OCI-LY1 (cell line): ENCODE data around the gene TMEM184A.

ENCODE experiments used
- CTCF ChIP-seq: fragments of 200-600 bp; sonication (generic), shearing (Covaris generic); IDR thresholded peaks from 2 replicates; pipeline ENCODE4 v1.5.1; 2017; ENCODE audit warnings: mild to moderate bottlenecking, antibody characterized with exemption, low read length, moderate library complexity, mixed read lengths
- EZH2 ChIP-seq: fragments of 200-600 bp; sonication (generic), shearing (Covaris generic); IDR thresholded peaks from 2 replicates; pipeline ENCODE4 v1.8.0; 2017; ENCODE audit warnings: borderline replicate concordance, mixed run types, mild to moderate bottlenecking, antibody characterized with exemption, low read length, moderate library complexity, mixed read lengths

GRCh38 chr7:1557771-1558170 is 1.8 kb upstream of the TMEM184A start:
- no peak for TF ChIP-seq EZH2
- no peak for TF ChIP-seq CTCF
